Osteoblast (primary cell): ENCODE data around the gene FBXO31. TPM values are rescaled to one million over a fixed set of nuclear protein-coding genes. Genes with fewer than 3 reads are reported as not detected.

Experiments used
- DNase-seq: peaks from one replicate; pipeline ENCODE4 v3.0.0; 2011; ENCODE audit warnings: low spot score, mixed read lengths; ENCODE audit not compliant: insufficient read length; ENCODE audit errors: missing footprints
- H2AFZ ChIP-seq: 2 replicates; pipeline ENCODE4 v1.6.0; 2011; ENCODE audit warnings: mild to moderate bottlenecking, low read length
- H3K27ac ChIP-seq: 2 replicates; pipeline ENCODE4 v1.5.1; 2011; ENCODE audit warnings: mild to moderate bottlenecking, low read depth, low read length, moderate library complexity
- H3K27me3 ChIP-seq: 2 replicates; pipeline ENCODE4 v1.6.0; 2012; ENCODE audit warnings: mild to moderate bottlenecking, control low read depth, inconsistent platforms, low read length, moderate library complexity; ENCODE audit not compliant: insufficient read depth
- H3K36me3 ChIP-seq: 2 replicates; pipeline ENCODE4 v1.5.1; 2011; ENCODE audit warnings: mild to moderate bottlenecking, low read length, control low read depth, moderate library complexity; ENCODE audit not compliant: insufficient read depth
- H3K4me1 ChIP-seq: 2 replicates; pipeline ENCODE4 v1.5.1; 2011; ENCODE audit warnings: mild to moderate bottlenecking, low read length, control low read depth, moderate library complexity; ENCODE audit not compliant: insufficient read depth
- H3K4me2 ChIP-seq: 2 replicates; pipeline ENCODE4 v1.6.0; 2011; ENCODE audit warnings: mild to moderate bottlenecking, low read length; ENCODE audit not compliant: insufficient read depth
- H3K4me3 ChIP-seq: fragments of 200-600 bp; sonication (generic); 3 replicates; pipeline ENCODE4 v1.5.1; 2012; ENCODE audit warnings: mild to moderate bottlenecking, low read length, inconsistent platforms; ENCODE audit not compliant: insufficient read depth
- H3K79me2 ChIP-seq: 2 replicates; pipeline ENCODE4 v1.6.0; 2012; ENCODE audit warnings: mild to moderate bottlenecking, low read length, control low read depth, inconsistent platforms; ENCODE audit not compliant: insufficient read depth
- H3K9me3 ChIP-seq: 2 replicates; pipeline ENCODE4 v1.5.1; 2011; ENCODE audit warnings: low read depth, low read length, control low read depth
- H4K20me1 ChIP-seq: 2 replicates; pipeline ENCODE4 v1.6.0; 2012; ENCODE audit warnings: mild to moderate bottlenecking, low read length, control low read depth; ENCODE audit not compliant: insufficient read depth
- CTCF ChIP-seq: IDR thresholded peaks from 2 replicates; pipeline ENCODE4 v1.5.1; 2011; ENCODE audit warnings: mild to moderate bottlenecking, low read depth, low read length, moderate library complexity; ENCODE audit errors: extremely low read depth
- total RNA-seq: library from RNA; depleted of rRNA; stranded (reverse); fragments of >200 nt; gene quantifications from 2 replicates; pipeline ENCODE4 v1.2.3, GENCODE V29; 2012

FBXO31 gene
- total RNA-seq, 1 donor, result 33.3 TPM

DNA sequence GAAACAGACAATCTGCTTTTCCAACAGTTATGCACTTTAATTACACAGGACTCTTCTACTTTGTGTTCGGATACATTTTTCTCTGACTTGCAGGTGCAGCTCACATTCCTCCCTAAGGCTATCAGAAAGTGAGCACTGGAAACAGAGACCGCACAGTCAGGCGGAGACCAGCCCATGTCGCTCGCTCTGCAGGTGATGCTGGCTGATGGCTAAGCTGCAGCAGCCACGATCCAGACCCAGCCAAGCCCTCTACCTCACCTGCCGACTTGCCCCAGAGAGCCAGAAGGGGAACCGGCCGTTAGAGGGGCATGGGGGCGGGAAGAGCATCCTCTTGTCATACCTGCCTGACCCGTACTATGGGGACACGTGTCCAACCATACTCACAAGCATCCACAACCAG is 42.4 kb upstream of the FBXO31 start:
- Histone ChIP-seq H3K79me2 (peaks cover 25% of the 10 kb centered on the region), H3K36me3 (peaks cover 20% of the 10 kb centered on the region), H4K20me1 (peaks cover 21% of the 10 kb centered on the region), H2AFZ (no peak overlapping the region), H3K4me3 (no peak overlapping the region), H3K4me1 (no peaks in the 10 kb centered on the region), H3K4me2 (no peak overlapping the region), H3K9me3 (no peaks in the 10 kb centered on the region), H3K27me3 (no peaks in the 10 kb centered on the region), H3K27ac (no peak overlapping the region)
- no peak for DNase-seq
- no peak for TF ChIP-seq CTCF

- H3K4me3 ChIP-seq, result no peak overlapping the region
- no peaks in the 10 kb centered on the region for H3K27me3 ChIP-seq
- H3K4me1 ChIP-seq, result no peaks in the 10 kb centered on the region
- TF ChIP-seq CTCF, result no peak
- DNase-seq, result no peak
- H3K4me2 ChIP-seq, result no peak overlapping the region
- H3K9me3 ChIP-seq, result no peaks in the 10 kb centered on the region
- H3K79me2 ChIP-seq, result peaks cover 26% of the 10 kb centered on the region
- peaks cover 21% of the 10 kb centered on the region for H4K20me1 ChIP-seq
- no peak overlapping the region for H2AFZ ChIP-seq
- H3K27ac ChIP-seq, result no peak overlapping the region
- H3K36me3 ChIP-seq, result peaks cover 19% of the 10 kb centered on the region
These were observed 40.7 kb upstream of the FBXO31 start for GRCh38 chr16:87424266-87424665.

DNA sequence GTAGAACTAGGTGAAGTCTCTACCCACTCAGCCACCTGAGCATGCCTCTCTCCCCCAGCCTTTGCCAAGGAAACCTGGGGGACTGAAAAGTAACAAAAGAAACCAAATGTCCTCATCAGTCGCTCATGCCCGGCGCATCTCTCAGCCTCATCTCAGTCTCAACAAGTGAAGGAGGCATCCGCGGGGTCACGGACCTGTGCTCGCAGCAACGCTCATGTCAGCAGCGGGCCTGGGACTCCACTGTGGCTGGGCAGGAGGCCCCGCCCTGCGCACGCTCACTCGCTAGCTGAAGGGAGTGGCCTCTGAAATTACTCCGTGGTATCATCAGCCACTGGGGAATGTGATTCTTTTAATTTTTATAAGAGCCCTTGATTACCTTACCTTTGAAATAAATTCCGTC is 39.9 kb upstream of the FBXO31 start:
- peaks cover 20% of the 10 kb centered on the region for H3K79me2 ChIP-seq
- TF ChIP-seq CTCF, result no peak
- H3K4me1 ChIP-seq, result no peaks in the 10 kb centered on the region
- peaks cover 17% of the 10 kb centered on the region for H4K20me1 ChIP-seq
- H2AFZ ChIP-seq, result no peak overlapping the region
- no peaks in the 10 kb centered on the region for H3K27me3 ChIP-seq
- H3K9me3 ChIP-seq, result no peaks in the 10 kb centered on the region
- peaks cover 19% of the 10 kb centered on the region for H3K36me3 ChIP-seq
- no peak overlapping the region for H3K4me2 ChIP-seq
- no peak overlapping the region for H3K27ac ChIP-seq
- peak; percentile 76 for DNase-seq
- H3K4me3 ChIP-seq, result no peak overlapping the region

- H3K4me3 ChIP-seq, result no peak overlapping the region
- H3K4me1 ChIP-seq, result no peaks in the 10 kb centered on the region
- no peak overlapping the region for H3K4me2 ChIP-seq
- peaks cover 21% of the 10 kb centered on the region for H3K36me3 ChIP-seq
- H3K79me2 ChIP-seq, result peaks cover 20% of the 10 kb centered on the region
- H2AFZ ChIP-seq, result no peak overlapping the region
- H3K27me3 ChIP-seq, result no peaks in the 10 kb centered on the region
- no peak overlapping the region for H3K27ac ChIP-seq
- TF ChIP-seq CTCF, result no peak
- no peaks in the 10 kb centered on the region for H3K9me3 ChIP-seq
- DNase-seq, result no peak
- peaks cover 19% of the 10 kb centered on the region for H4K20me1 ChIP-seq
These were observed 38.5 kb upstream of the FBXO31 start for GRCh38 chr16:87422106-87422505.
